AG10803 (cell line): ENCODE data around the gene ZNF500.

ENCODE experiments used
- DNase-seq: peaks from one replicate; pipeline ENCODE4 v3.0.0; 2010; ENCODE audit warnings: low read depth
- H3K4me3 ChIP-seq: 2 replicates; pipeline ENCODE4 v1.5.1; 2011; ENCODE audit warnings: mild to moderate bottlenecking, low read length, control low read depth
- CTCF ChIP-seq: conservative IDR thresholded peaks from 2 replicates; pipeline ENCODE4 v1.5.1; 2011; ENCODE audit warnings: mild to moderate bottlenecking, low read length, control low read depth, inconsistent platforms

The ZNF500 gene

GRCh38 chr16:4698321-4699045 is 68.5 kb downstream of the ZNF500 start:
- TF ChIP-seq CTCF: no peak
- H3K4me3 ChIP-seq: no peak overlapping the region
- DNase-seq: no peak
